Activated T-cell treated with anti-CD3 and anti-CD28 coated beads, Interleukin-2, amount 50 U/mL, for 72 hours (primary cell): ENCODE results near the gene NCAM2. TPM values are rescaled to one million over a fixed set of nuclear protein-coding genes. Genes with fewer than 3 reads are reported as not detected.

Source experiments
- ATAC-seq, 2 donors: fragments of 150-1000 bp; cut with Tn5 transposase; replicated peaks in 1 of 2; 2 replicates each; pipeline ENCODE4 v1.10.0; 2021; ENCODE audit warnings: moderate library complexity in 2 of 2, mild to moderate bottlenecking in 1 of 2
- DNase-seq, 2 donors: peaks; one replicate each; pipeline ENCODE4 v3.0.0; 2021 to 2022; ENCODE audit warnings: mixed read lengths in 1 of 2
- H3K27ac Mint-ChIP-seq: one replicate; pipeline ENCODE4 v1.8.0; 2022; ENCODE audit warnings: mild to moderate bottlenecking, moderate library complexity, mixed read lengths
- H3K27me3 Mint-ChIP-seq: one replicate; pipeline ENCODE4 v1.8.0; 2022; ENCODE audit warnings: low read depth, mixed read lengths
- H3K36me3 Mint-ChIP-seq, 2 donors: one replicate each; pipeline ENCODE4 v1.8.0; 2022; ENCODE audit warnings: mixed read lengths in 2 of 2, mild to moderate bottlenecking in 1 of 2; ENCODE audit not compliant: insufficient read depth in 2 of 2
- H3K4me1 Mint-ChIP-seq: one replicate; pipeline ENCODE4 v1.8.0; 2022; ENCODE audit warnings: low read depth, mixed read lengths
- H3K4me3 Mint-ChIP-seq, 2 donors: one replicate each; pipeline ENCODE4 v1.8.0; 2022; ENCODE audit warnings: mild to moderate bottlenecking in 2 of 2, mixed read lengths in 2 of 2, moderate library complexity in 2 of 2
- H3K9me3 Mint-ChIP-seq, 2 donors: one replicate each; pipeline ENCODE4 v1.8.0; 2022; ENCODE audit warnings: mixed read lengths in 2 of 2
- total RNA-seq, 2 donors: library from RNA; stranded (reverse); gene quantifications; one replicate each; pipeline ENCODE4 v1.2.3, GENCODE V29; 2022

Gene NCAM2
- total RNA-seq, 2 donors from 2014 or later = not detected

DNA sequence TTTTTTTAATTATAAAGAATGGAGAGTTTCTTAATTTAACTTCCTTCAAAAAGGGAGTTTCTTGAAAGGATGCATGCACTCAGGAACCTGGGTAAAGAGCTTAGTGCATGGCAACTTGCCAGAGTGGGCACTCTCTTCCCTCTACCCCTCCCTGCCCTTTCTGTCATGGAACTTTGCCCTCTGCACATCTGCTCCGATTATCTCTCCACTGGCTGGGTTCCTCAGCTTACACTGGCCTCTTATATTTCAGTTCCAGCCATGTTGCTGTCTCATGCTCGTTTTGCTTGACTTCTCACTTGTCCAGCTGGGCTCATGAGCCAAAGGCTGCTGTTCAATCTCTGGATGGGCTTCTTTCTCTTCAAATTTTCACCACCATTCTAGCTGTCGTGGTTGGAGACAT lies 87.0 kb downstream of the NCAM2 start:
- no peak overlapping the region for H3K27ac Mint-ChIP-seq
- H3K36me3 Mint-ChIP-seq = no peaks in the 10 kb centered on the region
- no peaks in the 10 kb centered on the region for H3K4me1 Mint-ChIP-seq
- no peaks in the 10 kb centered on the region for H3K27me3 Mint-ChIP-seq
- peaks cover 2 to 3% of the 10 kb centered on the region in 2 donors for H3K9me3 Mint-ChIP-seq
- no peak overlapping the region for H3K4me3 Mint-ChIP-seq
- ATAC-seq (no peak), DNase-seq (no peak)

DNA sequence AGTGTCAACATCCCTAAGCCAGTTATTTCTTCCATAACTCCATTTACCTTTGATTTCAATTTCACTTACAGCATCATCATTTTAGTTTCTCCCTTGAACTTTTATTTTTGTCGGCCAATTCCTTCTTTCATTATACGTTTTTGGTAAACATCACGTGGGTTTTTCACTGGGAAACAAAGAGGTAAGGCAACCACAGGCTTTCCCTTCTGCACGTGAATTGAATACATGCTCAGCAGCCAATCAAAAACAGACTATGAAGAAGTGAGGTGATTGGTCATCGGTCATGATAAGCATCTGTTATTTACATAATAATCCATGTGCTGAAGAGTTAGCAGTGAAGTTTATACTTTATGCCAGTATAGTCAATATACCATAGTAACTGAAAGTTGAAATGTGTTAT lies 98.7 kb downstream of the NCAM2 start:
- Mint-ChIP-seq H3K36me3 (no peaks in the 10 kb centered on the region), H3K4me1 (no peaks in the 10 kb centered on the region), H3K4me3 (no peak overlapping the region), H3K27me3 (no peaks in the 10 kb centered on the region), H3K9me3 (no peaks in the 10 kb centered on the region), H3K27ac (no peak overlapping the region)
- ATAC-seq (no peak), DNase-seq (no peak)

DNA sequence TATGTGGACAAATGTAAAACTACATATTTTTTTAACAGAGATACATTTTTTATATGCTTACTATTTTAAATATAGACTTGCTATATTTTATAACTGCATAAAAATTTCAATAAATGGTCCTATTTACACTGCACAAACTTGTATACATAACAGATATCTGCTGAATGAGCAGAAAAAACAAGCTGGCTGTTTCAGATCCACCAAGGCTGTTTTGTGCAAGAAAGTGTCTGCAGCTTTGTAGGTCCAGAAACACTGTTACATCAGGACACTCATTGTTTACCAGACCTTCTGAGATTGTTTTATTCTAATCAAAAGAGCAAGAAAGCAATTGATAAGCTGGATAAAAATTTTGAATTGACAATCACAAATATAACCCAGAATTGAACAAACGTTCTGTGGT lies 99.3 kb downstream of the NCAM2 start:
- Mint-ChIP-seq H3K4me1 (no peaks in the 10 kb centered on the region), H3K9me3 (no peaks in the 10 kb centered on the region), H3K36me3 (no peaks in the 10 kb centered on the region), H3K4me3 (no peak overlapping the region), H3K27ac (no peak overlapping the region), H3K27me3 (no peaks in the 10 kb centered on the region)
- DNase-seq = no peak
- ATAC-seq = no peak

DNA sequence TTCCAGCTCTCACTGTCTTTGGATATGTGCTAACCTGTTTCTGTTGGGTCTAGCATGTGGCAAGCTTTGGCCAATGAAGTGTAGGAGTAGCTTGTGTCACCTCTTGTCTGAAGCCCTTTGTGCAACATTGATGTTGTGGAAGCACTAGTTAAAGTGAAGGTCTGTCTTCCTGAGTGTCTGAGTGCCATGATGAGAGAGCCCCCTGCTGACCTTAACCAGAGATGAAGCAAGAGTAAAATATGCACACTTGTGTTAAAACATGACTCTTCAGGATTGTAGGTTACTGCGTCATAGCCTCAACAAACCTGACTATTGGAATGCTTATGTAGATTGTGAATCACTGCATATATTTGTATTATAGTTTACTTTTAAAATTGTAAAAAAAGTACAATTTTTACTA lies 103.7 kb downstream of the NCAM2 start:
- ATAC-seq = no peak
- no peaks in the 10 kb centered on the region for H3K36me3 Mint-ChIP-seq
- no peaks in the 10 kb centered on the region for H3K9me3 Mint-ChIP-seq
- H3K4me3 Mint-ChIP-seq = no peak overlapping the region
- DNase-seq = no peak
- H3K4me1 Mint-ChIP-seq = no peaks in the 10 kb centered on the region
- no peaks in the 10 kb centered on the region for H3K27me3 Mint-ChIP-seq
- no peak overlapping the region for H3K27ac Mint-ChIP-seq

DNA sequence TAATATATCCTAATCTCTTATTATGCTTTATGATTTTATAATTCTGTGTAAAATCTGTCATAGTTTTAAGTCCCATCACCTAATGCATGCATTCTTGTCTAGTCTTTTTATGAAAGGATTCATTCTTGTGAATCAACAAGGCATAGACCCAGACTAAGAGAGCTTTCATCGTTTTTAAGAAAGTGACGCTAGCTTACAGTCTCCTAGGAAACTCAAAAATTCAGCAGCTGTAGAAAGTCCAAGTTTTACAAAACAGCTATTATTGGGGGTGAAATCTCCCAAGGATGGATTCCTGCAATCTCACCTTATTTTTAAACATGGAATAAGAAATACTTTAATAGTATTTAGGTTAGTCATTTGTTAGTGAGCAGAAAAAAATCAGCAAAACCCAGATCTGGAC lies 104.7 kb downstream of the NCAM2 start:
- Mint-ChIP-seq H3K36me3 (no peaks in the 10 kb centered on the region), H3K9me3 (no peaks in the 10 kb centered on the region), H3K4me1 (no peaks in the 10 kb centered on the region), H3K27me3 (no peaks in the 10 kb centered on the region), H3K27ac (no peak overlapping the region), H3K4me3 (no peak overlapping the region)
- DNase-seq (no peak), ATAC-seq (no peak)

DNA sequence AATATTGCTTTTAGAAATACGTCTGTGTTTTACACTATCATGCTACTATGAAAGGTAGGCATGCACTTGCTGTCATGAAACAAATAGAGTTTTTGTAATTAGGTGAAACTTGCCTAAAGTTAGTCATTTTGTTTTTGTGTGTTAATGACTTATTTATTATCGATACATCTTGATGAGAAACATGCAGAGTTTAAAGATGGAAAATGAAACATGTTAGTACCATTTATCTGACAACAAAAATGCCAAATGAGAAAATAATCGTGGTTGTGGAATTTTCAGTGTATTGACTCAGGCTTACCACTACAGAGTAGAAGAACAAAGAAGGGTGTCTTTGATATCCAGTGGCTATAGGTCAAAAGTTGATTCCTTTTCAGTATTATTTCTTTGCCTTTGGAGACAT lies 105.5 kb downstream of the NCAM2 start:
- Mint-ChIP-seq H3K4me3 (no peak overlapping the region), H3K27me3 (no peaks in the 10 kb centered on the region), H3K36me3 (no peaks in the 10 kb centered on the region), H3K27ac (no peak overlapping the region), H3K9me3 (no peaks in the 10 kb centered on the region), H3K4me1 (no peaks in the 10 kb centered on the region)
- ATAC-seq = no peak
- no peak for DNase-seq

DNA sequence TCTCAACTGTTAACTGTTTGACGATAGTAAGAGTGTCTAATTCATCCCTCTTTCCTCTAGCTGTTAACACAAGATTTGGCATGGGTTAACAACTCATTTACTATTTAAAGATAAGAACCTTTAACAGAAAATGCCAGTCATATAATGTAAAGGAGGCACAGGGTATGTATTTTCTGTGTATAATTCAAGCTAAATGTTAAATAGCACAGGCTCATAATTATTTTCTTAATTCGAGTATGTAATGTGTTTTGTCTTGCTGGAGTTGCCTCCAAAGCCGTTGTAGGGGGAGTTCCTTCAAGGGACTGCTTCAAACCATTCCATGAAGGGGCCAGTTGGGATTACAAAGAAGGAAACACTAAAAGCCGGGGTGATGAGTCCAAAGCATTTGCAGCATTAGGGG lies 111.5 kb downstream of the NCAM2 start:
- no peak for DNase-seq
- Mint-ChIP-seq H3K9me3 (no peaks in the 10 kb centered on the region), H3K4me3 (no peak overlapping the region), H3K36me3 (no peaks in the 10 kb centered on the region), H3K27me3 (no peaks in the 10 kb centered on the region), H3K27ac (no peak overlapping the region), H3K4me1 (no peaks in the 10 kb centered on the region)
- ATAC-seq = no peak

DNA sequence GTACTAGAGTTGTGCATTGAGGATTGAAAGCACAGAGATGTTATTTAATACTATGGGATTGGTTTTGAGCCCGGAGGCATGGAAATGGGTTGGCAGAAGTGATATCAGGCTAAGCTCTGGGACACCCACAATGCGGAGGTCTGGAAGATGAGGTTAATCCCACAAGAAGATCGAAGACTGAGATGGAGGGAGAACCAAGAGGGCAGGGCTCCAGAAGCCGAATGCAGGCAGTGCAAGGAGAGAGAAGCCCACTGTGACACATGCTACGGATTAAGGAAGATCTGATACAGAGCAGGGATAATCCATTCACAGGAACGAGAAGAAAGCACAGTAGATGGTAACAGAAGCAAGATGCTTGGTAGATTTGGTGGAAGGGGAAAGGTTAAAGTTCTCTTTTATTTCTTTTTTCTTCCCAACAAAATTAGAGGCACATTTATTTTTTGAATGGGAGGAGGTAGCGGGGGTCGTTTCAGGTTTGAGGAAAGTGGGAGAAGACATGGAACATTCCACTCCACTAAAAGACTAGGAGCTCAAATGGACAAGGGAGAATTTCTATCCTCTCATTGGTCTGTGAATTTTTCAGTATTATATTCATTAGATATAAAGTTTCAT lies 113.2 kb downstream of the NCAM2 start:
- H3K4me3 Mint-ChIP-seq = no peak overlapping the region
- no peaks in the 10 kb centered on the region for H3K9me3 Mint-ChIP-seq
- no peaks in the 10 kb centered on the region for H3K36me3 Mint-ChIP-seq
- no peak for ATAC-seq
- no peaks in the 10 kb centered on the region for H3K4me1 Mint-ChIP-seq
- DNase-seq = no peak
- H3K27me3 Mint-ChIP-seq = no peaks in the 10 kb centered on the region
- H3K27ac Mint-ChIP-seq = no peak overlapping the region

DNA sequence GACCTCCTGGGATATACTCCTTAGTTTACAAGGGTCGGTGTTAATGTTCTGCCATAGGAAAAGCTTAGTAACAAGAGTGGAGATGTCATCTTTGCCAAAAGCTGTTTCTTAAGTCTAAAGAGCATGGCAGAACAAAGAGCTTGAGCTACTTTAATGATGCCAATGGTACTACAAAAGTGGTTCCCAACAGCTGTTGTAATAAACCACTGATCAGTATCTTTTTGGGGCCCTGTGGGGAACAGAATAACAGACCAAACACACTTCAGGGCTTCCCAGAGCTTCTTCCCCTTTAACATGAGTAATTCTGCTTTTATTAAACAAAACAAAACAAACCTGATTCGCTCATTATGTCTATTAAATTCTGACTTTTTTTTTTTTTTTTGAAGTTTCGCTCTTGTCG lies 116.3 kb downstream of the NCAM2 start:
- H3K4me1 Mint-ChIP-seq = no peaks in the 10 kb centered on the region
- no peak overlapping the region for H3K4me3 Mint-ChIP-seq
- DNase-seq (no peak), ATAC-seq (no peak)
- H3K27ac Mint-ChIP-seq = no peak overlapping the region
- H3K36me3 Mint-ChIP-seq = no peaks in the 10 kb centered on the region
- no peaks in the 10 kb centered on the region for H3K27me3 Mint-ChIP-seq
- no peaks in the 10 kb centered on the region for H3K9me3 Mint-ChIP-seq

DNA sequence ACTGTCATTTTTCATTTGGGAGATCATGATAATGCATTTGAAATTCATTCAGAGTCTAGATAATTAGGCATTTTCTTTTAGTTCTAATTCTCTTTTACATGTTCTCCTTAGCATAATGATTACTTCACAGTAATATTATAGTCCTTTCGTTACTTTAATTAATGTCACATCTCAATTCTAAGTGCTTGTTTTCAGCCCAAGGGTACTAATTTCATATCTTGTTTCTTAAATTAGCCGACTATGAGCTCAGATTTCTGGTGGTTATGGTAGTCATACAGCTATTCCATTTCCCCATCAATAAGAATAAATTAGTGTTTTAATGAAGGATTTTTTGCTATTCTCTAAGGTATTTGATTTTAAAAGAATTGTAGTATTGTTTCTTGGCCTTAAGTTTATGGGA lies 120.9 kb downstream of the NCAM2 start:
- DNase-seq = no peak
- H3K36me3 Mint-ChIP-seq = no peaks in the 10 kb centered on the region
- H3K4me1 Mint-ChIP-seq = no peaks in the 10 kb centered on the region
- no peak overlapping the region for H3K4me3 Mint-ChIP-seq
- no peaks in the 10 kb centered on the region for H3K27me3 Mint-ChIP-seq
- H3K27ac Mint-ChIP-seq = no peak overlapping the region
- no peaks in the 10 kb centered on the region for H3K9me3 Mint-ChIP-seq
- no peak for ATAC-seq

DNA sequence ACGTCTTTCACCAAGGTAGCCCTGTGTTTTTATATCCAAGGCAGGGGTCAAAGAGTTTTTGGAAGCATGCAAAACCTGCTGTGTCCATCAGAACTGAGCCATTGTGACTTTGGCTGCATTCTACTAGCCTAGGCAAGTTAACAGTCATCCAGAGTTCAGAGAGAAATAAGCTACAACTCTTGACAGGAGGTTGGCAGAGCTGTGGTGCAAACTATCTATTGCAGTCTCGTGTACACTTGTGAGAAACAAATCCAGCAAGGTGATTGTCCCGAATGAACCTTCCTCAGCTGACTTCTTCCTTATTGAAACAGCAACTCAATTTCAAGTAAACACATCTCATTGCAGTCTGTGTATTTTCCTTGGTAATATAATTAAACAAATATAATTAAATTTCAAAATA lies 124.5 kb downstream of the NCAM2 start:
- no peak overlapping the region for H3K4me3 Mint-ChIP-seq
- H3K27ac Mint-ChIP-seq = no peak overlapping the region
- H3K9me3 Mint-ChIP-seq = no peaks in the 10 kb centered on the region
- no peak for ATAC-seq
- H3K4me1 Mint-ChIP-seq = no peaks in the 10 kb centered on the region
- DNase-seq = no peak
- no peaks in the 10 kb centered on the region for H3K36me3 Mint-ChIP-seq
- H3K27me3 Mint-ChIP-seq = no peaks in the 10 kb centered on the region

DNA sequence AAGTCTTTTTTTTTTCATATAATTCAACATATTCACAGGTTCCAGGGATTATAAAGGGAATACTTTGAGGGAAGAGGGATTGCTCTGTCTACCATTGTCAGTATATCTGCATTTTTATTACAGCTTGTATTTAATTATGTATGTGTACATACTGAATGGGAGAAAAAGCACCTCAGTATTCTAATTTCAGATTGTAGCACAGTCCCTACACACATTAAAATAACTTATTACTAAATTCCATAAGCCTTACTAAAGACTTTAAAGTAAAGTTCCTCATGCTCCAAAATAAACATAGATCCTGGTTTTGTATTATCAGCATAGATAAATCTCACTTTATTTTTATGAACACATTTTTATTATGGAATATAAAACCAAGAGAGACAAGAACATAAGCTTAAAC lies 134.2 kb downstream of the NCAM2 start:
- Mint-ChIP-seq H3K4me3 (no peak overlapping the region), H3K9me3 (no peaks in the 10 kb centered on the region), H3K27me3 (no peaks in the 10 kb centered on the region), H3K4me1 (no peaks in the 10 kb centered on the region), H3K27ac (no peak overlapping the region), H3K36me3 (no peaks in the 10 kb centered on the region)
- DNase-seq = no peak
- ATAC-seq = no peak

DNA sequence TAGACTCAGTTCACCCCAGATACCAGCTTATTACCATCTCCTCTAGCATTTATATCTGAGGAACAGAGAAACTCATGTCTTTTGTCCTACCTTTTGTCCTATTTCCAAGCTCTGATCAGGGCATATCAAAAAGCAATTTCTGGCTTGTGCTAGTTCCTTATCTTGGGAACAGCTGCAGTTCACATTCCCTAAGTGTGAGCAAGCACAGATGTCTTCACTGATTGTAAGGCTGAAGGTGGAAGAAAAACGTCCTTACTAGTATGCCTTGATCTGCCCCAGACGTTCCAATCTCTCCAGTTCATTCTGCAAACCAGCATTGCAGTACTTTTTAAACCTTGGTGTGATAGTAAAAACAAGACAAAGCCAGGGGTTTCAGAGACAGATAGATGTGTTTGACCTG lies 139.8 kb downstream of the NCAM2 start:
- no peak for DNase-seq
- H3K27ac Mint-ChIP-seq = no peak overlapping the region
- no peak overlapping the region for H3K4me3 Mint-ChIP-seq
- H3K27me3 Mint-ChIP-seq = no peaks in the 10 kb centered on the region
- no peaks in the 10 kb centered on the region for H3K36me3 Mint-ChIP-seq
- ATAC-seq = no peak
- H3K4me1 Mint-ChIP-seq = no peaks in the 10 kb centered on the region
- H3K9me3 Mint-ChIP-seq = no peaks in the 10 kb centered on the region

DNA sequence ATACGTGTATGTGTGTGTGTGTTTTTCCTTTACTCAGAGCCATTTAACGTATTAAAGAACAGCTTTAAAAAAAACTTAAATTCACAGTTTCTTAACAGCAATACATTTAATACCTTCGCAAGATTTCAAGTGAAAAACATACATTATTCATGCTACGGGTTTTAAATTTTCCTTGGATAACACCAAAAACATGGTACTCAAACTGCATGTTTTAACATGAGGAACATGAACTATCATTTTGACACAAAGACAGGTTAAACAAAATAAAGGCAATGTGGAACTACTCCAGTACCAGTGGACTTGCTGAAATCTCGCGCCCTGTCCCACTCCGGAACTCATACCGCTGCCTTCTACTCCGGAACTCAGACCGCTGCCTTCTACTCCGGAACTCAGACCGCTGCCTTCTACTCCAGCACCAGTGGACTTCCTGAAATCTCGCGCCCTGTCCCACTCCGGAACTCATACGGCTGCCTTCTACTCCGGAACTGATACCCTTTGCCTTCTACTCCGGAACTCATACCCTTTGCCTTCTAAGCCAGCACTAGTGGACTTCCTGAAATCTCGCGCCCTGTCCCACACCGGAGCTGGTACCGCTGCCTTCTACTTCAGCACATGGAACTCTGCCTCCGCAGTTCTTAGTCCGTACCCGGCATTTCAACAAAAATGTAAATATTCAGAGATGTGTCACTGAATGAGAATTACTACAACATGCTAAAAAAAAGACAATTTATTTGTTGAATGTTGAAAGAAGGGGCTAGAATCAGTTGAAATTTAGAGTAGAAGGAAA lies 148.6 kb downstream of the NCAM2 start:
- H3K9me3 Mint-ChIP-seq = no peaks in the 10 kb centered on the region
- H3K27ac Mint-ChIP-seq = no peak overlapping the region
- ATAC-seq (no peak), DNase-seq (no peak)
- no peak overlapping the region for H3K4me3 Mint-ChIP-seq
- no peaks in the 10 kb centered on the region for H3K36me3 Mint-ChIP-seq
- no peaks in the 10 kb centered on the region for H3K27me3 Mint-ChIP-seq
- no peaks in the 10 kb centered on the region for H3K4me1 Mint-ChIP-seq
